CD14-positive monocyte (primary cell): ENCODE results near the gene CLTC. TPM values are rescaled to one million over a fixed set of nuclear protein-coding genes. Genes with fewer than 3 reads are reported as not detected.
A peak's percentile ranks its signal among the peaks of the same experiment; 100 is the strongest.

Source experiments
- DNase-seq, 3 donors: peaks; one replicate each; pipeline ENCODE4 v3.0.0-alpha.2; 2011 to 2022
- H2AFZ ChIP-seq: 2 replicates; pipeline ENCODE4 v1.6.0; 2012; ENCODE audit warnings: mild to moderate bottlenecking, low read depth, low read length, inconsistent platforms; ENCODE audit not compliant: insufficient read depth, poor library complexity, severe bottlenecking
- H3K27ac ChIP-seq, 2 donors: 1 replicate in 1 of 2; 2 replicates in 1 of 2; pipeline ENCODE4 v1.5.1; 2012 to 2013; ENCODE audit warnings: low read length in 2 of 2, control low read depth in 1 of 2, inconsistent platforms in 1 of 2, low read depth in 1 of 2, mild to moderate bottlenecking in 1 of 2
- H3K27me3 ChIP-seq, 2 donors: one replicate each; pipeline versions ENCODE4 v1.6.0 to v1.6.1; 2011 to 2013; ENCODE audit warnings: low read length in 2 of 2; ENCODE audit not compliant: control insufficient read depth in 2 of 2, insufficient read depth in 2 of 2
- H3K36me3 ChIP-seq, 2 donors: replicated peaks in 1 of 2; 1 replicate in 1 of 2; 2 replicates in 1 of 2; pipeline versions ENCODE4 v1.5.1 to v1.6.1; 2012 to 2013; ENCODE audit warnings: low read length in 2 of 2, control low read depth in 1 of 2, inconsistent platforms in 1 of 2, mild to moderate bottlenecking in 1 of 2; ENCODE audit not compliant: insufficient read depth in 2 of 2, control insufficient read depth in 1 of 2
- H3K4me1 ChIP-seq, 2 donors: 1 replicate in 1 of 2; 2 replicates in 1 of 2; pipeline versions ENCODE4 v1.5.1 to v1.6.1; 2012 to 2013; ENCODE audit warnings: low read length in 2 of 2, control low read depth in 1 of 2, inconsistent platforms in 1 of 2, mild to moderate bottlenecking in 1 of 2, moderate library complexity in 1 of 2; ENCODE audit not compliant: insufficient read depth in 2 of 2, control insufficient read depth in 1 of 2
- H3K4me2 ChIP-seq: replicated peaks from 2 replicates; pipeline ENCODE3; 2012; ENCODE audit warnings: low read length, moderate library complexity, mild to moderate bottlenecking; ENCODE audit not compliant: poor library complexity, severe bottlenecking; ENCODE audit errors: extremely low read depth
- H3K4me3 ChIP-seq, 3 experiments: fragments of 200-600 bp in 1 of 3; sonication (generic) in 1 of 3; replicated peaks in 1 of 3; 1 replicate in 2 of 3; 2 replicates in 1 of 3; pipeline ENCODE4 v1.5.1; 2011 to 2013; ENCODE audit warnings: low read length in 3 of 3, mild to moderate bottlenecking in 3 of 3, control low read depth in 2 of 3, low read depth in 2 of 3, inconsistent platforms in 1 of 3, moderate library complexity in 1 of 3
- H3K79me2 ChIP-seq: 2 replicates; pipeline ENCODE4 v1.6.0; 2012; ENCODE audit warnings: mild to moderate bottlenecking, control low read depth, inconsistent platforms, low read length, moderate library complexity; ENCODE audit not compliant: insufficient read depth
- H3K9ac ChIP-seq: 2 replicates; pipeline ENCODE4 v1.6.0; 2017; ENCODE audit warnings: low read length, mild to moderate bottlenecking; ENCODE audit not compliant: insufficient read depth, poor library complexity, severe bottlenecking
- H3K9me3 ChIP-seq, 2 donors: replicated peaks in 1 of 2; 1 replicate in 1 of 2; 2 replicates in 1 of 2; pipeline versions ENCODE4 v1.5.1 to v1.6.1; 2012 to 2013; ENCODE audit warnings: low read length in 2 of 2, control low read depth in 1 of 2; ENCODE audit not compliant: control insufficient read depth in 1 of 2, insufficient read depth in 1 of 2
- H4K20me1 ChIP-seq: 2 replicates; pipeline ENCODE4 v1.6.0; 2012; ENCODE audit warnings: mild to moderate bottlenecking, low read length, control low read depth, moderate library complexity; ENCODE audit not compliant: insufficient read depth
- H3K27ac Mint-ChIP-seq, 7 donors: one replicate each; pipeline ENCODE4 v1.8.0; 2020; ENCODE audit warnings: mild to moderate bottlenecking in 7 of 7, mixed read lengths in 7 of 7, moderate library complexity in 6 of 7, inconsistent platforms in 2 of 7
- H3K27me3 Mint-ChIP-seq, 3 donors: one replicate each; pipeline ENCODE4 v1.8.0; 2021 to 2022; ENCODE audit warnings: low read depth in 3 of 3, mild to moderate bottlenecking in 3 of 3, mixed read lengths in 3 of 3, moderate library complexity in 3 of 3, inconsistent platforms in 1 of 3
- H3K36me3 Mint-ChIP-seq, 2 donors: one replicate each; pipeline ENCODE4 v1.8.0; 2020; ENCODE audit warnings: mixed read lengths in 2 of 2, inconsistent platforms in 1 of 2, mild to moderate bottlenecking in 1 of 2
- H3K4me1 Mint-ChIP-seq: one replicate; pipeline ENCODE4 v1.8.0; 2020; ENCODE audit warnings: mild to moderate bottlenecking, mixed read lengths
- H3K4me3 Mint-ChIP-seq, 2 donors: one replicate each; pipeline ENCODE4 v1.8.0; 2020; ENCODE audit warnings: mild to moderate bottlenecking in 2 of 2, mixed read lengths in 2 of 2, moderate library complexity in 1 of 2
- H3K9me3 Mint-ChIP-seq, 7 donors: one replicate each; pipeline ENCODE4 v1.8.0; 2020 to 2022; ENCODE audit warnings: mixed read lengths in 7 of 7, mild to moderate bottlenecking in 6 of 7, moderate library complexity in 6 of 7, inconsistent platforms in 2 of 7
- CTCF ChIP-seq: fragments of 200-600 bp; IDR thresholded peaks from one replicate; pipeline ENCODE4 v1.8.0; 2022; ENCODE audit warnings: antibody characterized with exemption, mild to moderate bottlenecking
- WGBS: methylation state at CpG from one replicate; pipeline ENCODE4 v1.1.5; 2013; ENCODE audit warnings: missing lambda C conversion rate; ENCODE audit not compliant: insufficient coverage; 5-methylcytosine and 5-hydroxymethylcytosine counted together
- intact Hi-C, 2 donors: fragments of 100-400 bp; cut with micrococcal nuclease; formaldehyde crosslinking; loops; one replicate each; pipeline versions ENCODE4 v1.15.0 to v1.15.1; 2023
- polyA plus RNA-seq, 3 donors: library from polyadenylated mRNA; depleted of rRNA in 1 of 3; unstranded in 2 of 3; stranded (reverse) in 1 of 3; fragments of 300-500 nt in 2 of 3; fragments of >200 nt in 1 of 3; fragmentation: Illumina TruSeq in 2 of 3; gene quantifications; 1 replicate in 2 of 3; 2 replicates in 1 of 3; pipeline ENCODE4 v1.2.3, GENCODE V29; 2012 to 2021

Gene CLTC
- polyA plus RNA-seq, 3 donors = 63.3 to 102 (median 65.1) TPM

GRCh38 chr17:59631276-59631675, 11.6 kb downstream of the CLTC start:
- peaks cover 4 to 24% of the 10 kb centered on the region in 2 donors for H3K36me3 Mint-ChIP-seq
- Histone ChIP-seq H3K4me2 (no peak overlapping the region), H2AFZ (no peak overlapping the region), H3K4me3 (no peak overlapping the region), H3K79me2 (peaks cover 100% of the 10 kb centered on the region), H4K20me1 (peaks cover 100% of the 10 kb centered on the region), H3K27ac (peak overlapping the region in 1 of 2 donors; percentile 72), H3K9me3 (no peaks in the 10 kb centered on the region), H3K4me1 (peaks cover 25 to 41% of the 10 kb centered on the region in 2 donors), H3K36me3 (peaks cover 0 to 16% of the 10 kb centered on the region in 2 donors), H3K9ac (no peak overlapping the region), H3K27me3 (no peaks in the 10 kb centered on the region)
- no peaks in the 10 kb centered on the region for H3K27me3 Mint-ChIP-seq
- no peak for DNase-seq
- H3K27ac Mint-ChIP-seq = peak overlapping the region in 3 of 7 donors; percentile 14 to 23 (median 14)
- no CpG with 5 or more reads among the region's 1 CpG for WGBS
- intact Hi-C loops = no loop called here
- H3K4me1 Mint-ChIP-seq = peaks cover 56% of the 10 kb centered on the region
- no peak for TF ChIP-seq CTCF
- no peak overlapping the region for H3K4me3 Mint-ChIP-seq
- H3K9me3 Mint-ChIP-seq = no peaks in the 10 kb centered on the region

GRCh38 chr17:59632398-59632797, 12.7 kb downstream of the CLTC start:
- Histone ChIP-seq H3K4me1 (peaks cover 14 to 30% of the 10 kb centered on the region in 2 donors), H3K4me3 (no peak overlapping the region), H4K20me1 (peaks cover 100% of the 10 kb centered on the region), H2AFZ (no peak overlapping the region), H3K9me3 (no peaks in the 10 kb centered on the region), H3K36me3 (peaks cover 0 to 16% of the 10 kb centered on the region in 2 donors), H3K4me2 (no peak overlapping the region), H3K9ac (no peak overlapping the region), H3K27me3 (no peaks in the 10 kb centered on the region), H3K79me2 (peaks cover 100% of the 10 kb centered on the region), H3K27ac (peak overlapping the region in 1 of 2 donors; percentile 47)
- no peak for DNase-seq
- Mint-ChIP-seq H3K36me3 (peaks cover 5 to 28% of the 10 kb centered on the region in 2 donors), H3K27me3 (no peaks in the 10 kb centered on the region), H3K9me3 (no peaks in the 10 kb centered on the region), H3K4me3 (no peak overlapping the region), H3K4me1 (peaks cover 45% of the 10 kb centered on the region), H3K27ac (peak overlapping the region in 6 of 7 donors; percentile 25 to 70 (median 36))
- intact Hi-C loops = no loop called here
- WGBS = no CpG with 5 or more reads among the region's 6 CpGs
- no peak for TF ChIP-seq CTCF
